SKM-1 (cell line): ENCODE results near the gene RNFT2.

Experiments used
- DNase-seq: peaks from one replicate; lab custom pipeline; 2025; ENCODE audit not compliant: unreplicated experiment; lab: John Stamatoyannopoulos, UW

Gene RNFT2

GRCh38 chr12:116821291-116821690 lies 83.2 kb downstream of the RNFT2 start:
- DNase-seq, result no peak

GRCh38 chr12:116827432-116827831 lies 89.3 kb downstream of the RNFT2 start:
- DNase-seq, result no peak

GRCh38 chr12:116832353-116832752 lies 94.2 kb downstream of the RNFT2 start:
- DNase-seq, result no peak

GRCh38 chr12:116833474-116833873 lies 95.4 kb downstream of the RNFT2 start:
- no peak for DNase-seq

DNA sequence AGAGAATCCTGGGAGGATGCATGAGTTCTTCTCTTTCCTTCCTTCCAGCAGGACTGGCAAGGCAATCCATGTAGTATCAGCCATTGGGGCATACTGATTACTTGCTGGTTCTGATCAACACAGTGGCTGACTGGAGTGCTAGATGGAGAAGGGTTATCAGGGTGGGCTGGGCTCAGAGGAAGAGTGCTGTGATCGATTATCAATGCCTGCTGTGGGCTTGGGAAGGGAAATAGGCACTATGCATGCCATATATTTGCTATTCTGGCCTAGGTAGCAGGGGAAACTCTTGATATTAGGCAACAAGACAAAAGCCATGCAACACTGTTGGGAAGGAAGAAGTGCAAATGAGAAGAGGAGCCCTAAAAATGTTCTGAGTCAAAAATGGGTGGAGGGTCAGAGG lies 97.4 kb downstream of the RNFT2 start:
- no peak for DNase-seq

GRCh38 chr12:116837097-116837496 lies 99.0 kb downstream of the RNFT2 start:
- DNase-seq, result no peak

DNA sequence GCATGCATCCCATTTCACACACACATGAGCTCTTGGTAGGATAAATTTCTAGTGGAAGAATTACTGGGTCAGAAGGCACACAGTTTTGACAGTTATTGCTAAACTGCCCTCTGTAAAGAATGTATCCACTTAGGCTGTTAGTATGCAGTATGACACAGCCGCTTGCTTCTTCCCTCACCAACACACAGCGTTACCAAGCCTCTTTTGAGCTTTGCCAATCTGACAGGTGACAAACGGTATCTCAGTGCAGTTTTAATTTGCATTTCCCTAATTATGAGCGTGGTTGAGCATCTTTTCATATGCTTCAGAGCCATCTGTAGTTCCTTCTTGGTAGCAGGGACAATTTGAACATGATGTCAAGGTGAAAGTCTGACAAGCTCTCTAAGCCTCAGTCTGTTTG lies 100.2 kb downstream of the RNFT2 start:
- DNase-seq, result no peak

GRCh38 chr12:116839287-116839830 lies 101.2 kb downstream of the RNFT2 start:
- no peak for DNase-seq

- DNase-seq, result no peak
Measured at GRCh38 chr12:116843085-116843484, 105.0 kb downstream of the RNFT2 start.

- DNase-seq, result no peak
Measured at GRCh38 chr12:116849216-116849615, 111.1 kb downstream of the RNFT2 start.

DNA sequence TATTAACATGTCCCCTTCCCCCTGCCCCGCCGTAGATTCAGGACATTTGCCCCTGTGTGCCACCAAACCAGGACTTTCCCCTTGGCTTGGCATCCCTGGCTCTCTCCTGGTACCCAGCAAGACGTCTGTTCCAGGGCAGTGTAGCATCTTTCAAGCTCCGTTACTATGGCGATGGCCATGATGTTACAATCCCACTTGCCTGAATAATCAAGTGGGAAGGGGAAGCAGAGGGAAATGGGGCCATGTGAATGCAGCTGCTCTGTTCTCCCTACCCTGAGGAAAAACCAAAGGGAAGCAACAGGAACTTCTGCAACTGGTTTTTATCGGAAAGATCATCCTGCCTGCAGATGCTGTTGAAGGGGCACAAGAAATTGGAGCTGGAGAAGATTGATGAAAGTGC lies 114.2 kb downstream of the RNFT2 start:
- DNase-seq, result no peak

- no peak for DNase-seq
Measured at GRCh38 chr12:116853507-116853906, 115.4 kb downstream of the RNFT2 start.

GRCh38 chr12:116855744-116856470 lies 117.8 kb downstream of the RNFT2 start:
- DNase-seq, result no peak

DNA sequence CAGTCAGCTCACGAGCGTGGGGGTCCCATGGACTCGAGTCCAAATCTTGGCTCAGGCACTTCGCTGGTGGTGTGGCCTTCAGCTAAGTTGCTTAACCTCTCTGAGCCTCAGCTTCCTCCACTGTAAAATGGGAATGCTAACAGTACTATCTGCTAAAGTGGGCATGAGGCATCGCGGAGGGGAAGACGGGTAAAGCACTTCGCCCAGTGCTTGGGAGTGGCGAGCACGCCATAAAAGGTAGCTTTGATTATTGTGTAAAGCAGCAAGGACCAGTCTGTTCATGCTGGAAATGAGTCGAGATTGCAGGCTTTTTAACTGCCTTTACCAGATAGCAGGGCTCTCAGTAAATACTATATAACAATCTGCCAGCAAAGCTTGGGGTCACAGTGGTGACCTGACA lies 118.6 kb downstream of the RNFT2 start:
- no peak for DNase-seq

DNA sequence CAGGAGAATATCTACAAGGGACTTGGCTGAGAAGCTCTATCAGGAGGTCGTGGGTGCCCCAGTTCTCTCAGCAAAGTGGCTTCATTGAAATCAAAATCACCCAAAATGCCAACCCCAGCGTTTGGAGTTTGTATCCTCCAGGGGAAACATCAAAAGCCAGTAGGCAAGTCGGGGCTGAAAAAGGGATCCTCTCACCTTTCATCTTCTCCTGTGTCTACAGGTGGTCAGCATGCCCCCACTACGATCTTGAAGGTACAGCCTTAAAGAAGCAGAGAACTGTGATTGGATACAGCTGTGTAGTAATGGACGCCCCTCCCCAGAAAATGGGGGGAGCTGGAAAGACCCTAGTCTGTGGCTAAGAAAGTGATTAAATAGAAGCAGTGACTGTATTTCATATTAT lies 121.0 kb downstream of the RNFT2 start:
- no peak for DNase-seq

- no peak for DNase-seq
Measured at GRCh38 chr12:116860263-116860662, 122.1 kb downstream of the RNFT2 start.

GRCh38 chr12:116861320-116861719 lies 123.2 kb downstream of the RNFT2 start:
- DNase-seq, result no peak

- DNase-seq, result no peak
Measured at GRCh38 chr12:116862167-116862566, 124.1 kb downstream of the RNFT2 start.

DNA sequence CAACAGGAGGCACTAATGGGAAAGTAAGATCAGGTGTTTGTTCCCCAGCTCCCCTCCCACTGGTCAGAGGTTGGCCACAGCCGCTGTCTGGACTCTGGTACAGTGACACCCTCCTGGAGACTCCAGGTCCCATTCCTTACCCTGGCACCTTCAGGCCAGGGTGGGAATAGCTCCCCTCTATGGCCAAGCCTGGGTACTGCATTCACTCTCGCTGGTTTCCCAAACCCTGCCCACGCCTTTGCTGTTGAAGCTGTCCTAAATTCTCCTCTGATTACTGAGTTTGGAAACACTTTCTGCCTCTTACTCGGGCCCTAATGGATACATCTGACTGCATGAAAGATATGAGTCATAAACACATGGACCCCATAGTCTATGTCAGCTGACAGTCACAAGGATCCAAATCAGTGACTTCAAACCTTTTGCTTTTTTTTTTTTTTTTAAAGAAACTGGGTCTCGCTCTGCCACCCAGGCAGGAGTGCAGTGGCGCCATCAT lies 125.2 kb downstream of the RNFT2 start:
- DNase-seq, result no peak

GRCh38 chr12:116864371-116865160 lies 126.5 kb downstream of the RNFT2 start:
- DNase-seq, result no peak

- DNase-seq, result no peak
Measured at GRCh38 chr12:116867523-116867922, 129.4 kb downstream of the RNFT2 start.

GRCh38 chr12:116870306-116870705 lies 132.2 kb downstream of the RNFT2 start:
- DNase-seq, result no peak
